Aorta (tissue), 5 donors: ENCODE data around the gene SCGN. TPM values are rescaled to one million over a fixed set of nuclear protein-coding genes. Genes with fewer than 3 reads are reported as not detected.

Source experiments
- ATAC-seq: fragments of 200-7000 bp; cut with Tn5 transposase; one replicate; pipeline ENCODE4 v1.9.1; 2022; ENCODE audit warnings: moderate library complexity; ENCODE audit not compliant: low FRiP score
- DNase-seq, 2 donors: peaks; one replicate each; pipeline ENCODE4 v3.0.0-alpha.2; 2020
- H3K27ac ChIP-seq, 2 donors: one replicate each; pipeline ENCODE4 v1.5.1; 2013; ENCODE audit warnings: low read length in 2 of 2, mild to moderate bottlenecking in 2 of 2, moderate library complexity in 2 of 2, control low read depth in 1 of 2, inconsistent platforms in 1 of 2, low read depth in 1 of 2
- H3K27me3 ChIP-seq, 2 donors: one replicate each; pipeline ENCODE4 v1.6.1; 2013; ENCODE audit warnings: control low read depth in 1 of 2, low read length in 1 of 2, mild to moderate bottlenecking in 1 of 2, moderate library complexity in 1 of 2; ENCODE audit not compliant: insufficient read depth in 2 of 2, control insufficient read depth in 1 of 2
- H3K36me3 ChIP-seq, 2 donors: one replicate each; pipeline ENCODE4 v1.6.1; 2013; ENCODE audit warnings: control low read depth in 1 of 2, low read length in 1 of 2, mild to moderate bottlenecking in 1 of 2; ENCODE audit not compliant: insufficient read depth in 2 of 2, control insufficient read depth in 1 of 2
- H3K4me1 ChIP-seq, 2 donors: one replicate each; pipeline ENCODE4 v1.6.1; 2013; ENCODE audit warnings: low read length in 2 of 2, control low read depth in 1 of 2, mild to moderate bottlenecking in 1 of 2, moderate library complexity in 1 of 2; ENCODE audit not compliant: insufficient read depth in 2 of 2, control insufficient read depth in 1 of 2
- H3K4me3 ChIP-seq, 2 donors: one replicate each; pipeline ENCODE4 v1.5.1; 2013; ENCODE audit warnings: low read length in 2 of 2, control low read depth in 1 of 2, mild to moderate bottlenecking in 1 of 2
- H3K9me3 ChIP-seq: one replicate; pipeline ENCODE4 v1.6.1; 2013; ENCODE audit warnings: mild to moderate bottlenecking, low read length; ENCODE audit not compliant: control insufficient read depth
- WGBS, 2 donors: extraction: QIAGEN DNeasy Blood & Tissue Kit; methylation state at CpG; one replicate each; pipeline ENCODE4 v1.1.7; 2013; 5-methylcytosine and 5-hydroxymethylcytosine counted together
- intact Hi-C, 2 donors: fragments of 100-400 bp; cut with DNase I; formaldehyde crosslinking; loops; one replicate each; pipeline versions ENCODE4 v1.14.2 to v1.15.0; 2022
- polyA plus RNA-seq, 2 donors: library from polyadenylated mRNA; stranded (reverse); fragments of 200-250 nt; gene quantifications; one replicate each; pipeline ENCODE4 v1.2.3, GENCODE V29; 2013
- total RNA-seq, 2 donors: library from RNA; stranded (reverse); fragmentation: NEBNext Ultra II Directional; extraction: Animal tissue kit (Norgen Biotek cat#: 25700); gene quantifications; one replicate each; pipeline ENCODE4 v1.2.1, GENCODE V29; 2021
- donor health status: healthy with polysubstance abuse.
- donor health status: Bipolar disorder and iron deficiency.
- donor health status: DM: no; HTN: no; CAD: no.
- donor health status: DM: no; HTN: no; CAD: no.
- donor health status: DM: yes; HTN: yes; CAD: no.

The SCGN gene
- total and polyA plus RNA-seq, 4 donors = 1.1 to 3.1 TPM; not detected in 2

GRCh38 chr6:25635886-25636317, 16.1 kb upstream of the SCGN start:
- Histone ChIP-seq H3K4me1 (no peaks in the 10 kb centered on the region), H3K36me3 (no peaks in the 10 kb centered on the region), H3K9me3 (peaks cover 4% of the 10 kb centered on the region), H3K27me3 (no peaks in the 10 kb centered on the region), H3K4me3 (no peak overlapping the region), H3K27ac (no peak overlapping the region)
- intact Hi-C loops = no loop called here
- DNase-seq (no peak), ATAC-seq (no peak)
- 96 to 97% methylated on average over 2 of the region's 2 CpGs for WGBS, 2 donors

GRCh38 chr6:25637211-25637610, 14.8 kb upstream of the SCGN start:
- 86 to 91% methylated on average over 1 of the region's 1 CpG for WGBS, 2 donors
- intact Hi-C loops = no loop called here
- Histone ChIP-seq H3K27ac (no peak overlapping the region), H3K4me3 (no peak overlapping the region), H3K27me3 (no peaks in the 10 kb centered on the region), H3K9me3 (peaks cover 4% of the 10 kb centered on the region), H3K36me3 (no peaks in the 10 kb centered on the region), H3K4me1 (no peaks in the 10 kb centered on the region)
- DNase-seq (no peak), ATAC-seq (no peak)

- H3K27ac ChIP-seq = no peak overlapping the region
- DNase-seq (no peak), ATAC-seq (no peak)
- no peaks in the 10 kb centered on the region for H3K36me3 ChIP-seq
- intact Hi-C loops = no loop called here
- H3K4me3 ChIP-seq = no peak overlapping the region
- no peaks in the 10 kb centered on the region for H3K4me1 ChIP-seq
- H3K27me3 ChIP-seq = no peaks in the 10 kb centered on the region
- peaks cover 4% of the 10 kb centered on the region for H3K9me3 ChIP-seq
- WGBS, 2 donors = 61 to 64% methylated on average over 4 of the region's 4 CpGs
These were observed 14.0 kb upstream of the SCGN start for GRCh38 chr6:25637960-25638434.

- H3K27me3 ChIP-seq = no peaks in the 10 kb centered on the region
- DNase-seq = no peak
- H3K27ac ChIP-seq = no peak overlapping the region
- H3K4me3 ChIP-seq = no peak overlapping the region
- WGBS, 2 donors = 87 to 91% methylated on average over 4 of the region's 4 CpGs
- no peaks in the 10 kb centered on the region for H3K4me1 ChIP-seq
- no peaks in the 10 kb centered on the region for H3K36me3 ChIP-seq
- intact Hi-C loops = no loop called here
- peaks cover 4% of the 10 kb centered on the region for H3K9me3 ChIP-seq
- ATAC-seq = no peak
These were observed 12.4 kb upstream of the SCGN start for GRCh38 chr6:25639653-25640052.

- H3K4me1 ChIP-seq = no peaks in the 10 kb centered on the region
- no peak overlapping the region for H3K27ac ChIP-seq
- WGBS, 2 donors = 90 to 92% methylated on average over 5 of the region's 5 CpGs
- H3K36me3 ChIP-seq = no peaks in the 10 kb centered on the region
- H3K4me3 ChIP-seq = no peak overlapping the region
- intact Hi-C loops = no loop called here
- ATAC-seq (no peak), DNase-seq (no peak)
- H3K9me3 ChIP-seq = peaks cover 4% of the 10 kb centered on the region
- H3K27me3 ChIP-seq = no peaks in the 10 kb centered on the region
These were observed 11.6 kb upstream of the SCGN start for GRCh38 chr6:25640446-25640845.

GRCh38 chr6:25640891-25641290, 11.1 kb upstream of the SCGN start:
- H3K27me3 ChIP-seq = no peaks in the 10 kb centered on the region
- H3K4me1 ChIP-seq = no peaks in the 10 kb centered on the region
- intact Hi-C loops = no loop called here
- H3K36me3 ChIP-seq = no peaks in the 10 kb centered on the region
- ATAC-seq (no peak), DNase-seq (no peak)
- 91 to 92% methylated on average over 4 of the region's 4 CpGs for WGBS, 2 donors
- H3K4me3 ChIP-seq = no peak overlapping the region
- no peak overlapping the region for H3K27ac ChIP-seq
- peaks cover 3% of the 10 kb centered on the region for H3K9me3 ChIP-seq

GRCh38 chr6:25641377-25641776, 10.6 kb upstream of the SCGN start:
- no peak for ATAC-seq
- no peaks in the 10 kb centered on the region for H3K36me3 ChIP-seq
- no peaks in the 10 kb centered on the region for H3K4me1 ChIP-seq
- DNase-seq = no peak
- no peak overlapping the region for H3K4me3 ChIP-seq
- no peaks in the 10 kb centered on the region for H3K27me3 ChIP-seq
- H3K9me3 ChIP-seq = peaks cover 2% of the 10 kb centered on the region
- intact Hi-C loops = no loop called here
- 83 to 87% methylated on average over 5 of the region's 5 CpGs for WGBS, 2 donors
- H3K27ac ChIP-seq = no peak overlapping the region

GRCh38 chr6:25641940-25642666, 9.9 kb upstream of the SCGN start:
- DNase-seq (no peak), ATAC-seq (no peak)
- no peak overlapping the region for H3K27ac ChIP-seq
- H3K27me3 ChIP-seq = no peaks in the 10 kb centered on the region
- peaks cover 2% of the 10 kb centered on the region for H3K9me3 ChIP-seq
- intact Hi-C loops = no loop called here
- no peak overlapping the region for H3K4me3 ChIP-seq
- no peaks in the 10 kb centered on the region for H3K4me1 ChIP-seq
- no peaks in the 10 kb centered on the region for H3K36me3 ChIP-seq
- 49 to 51% methylated on average over 3 of the region's 3 CpGs for WGBS, 2 donors

- H3K27ac ChIP-seq = no peak overlapping the region
- H3K4me1 ChIP-seq = no peaks in the 10 kb centered on the region
- peaks cover 1% of the 10 kb centered on the region for H3K9me3 ChIP-seq
- no peaks in the 10 kb centered on the region for H3K36me3 ChIP-seq
- intact Hi-C loops = no loop called here
- no peaks in the 10 kb centered on the region for H3K27me3 ChIP-seq
- no peak overlapping the region for H3K4me3 ChIP-seq
- 75 to 81% methylated on average over 3 of the region's 3 CpGs for WGBS, 2 donors
- DNase-seq (no peak), ATAC-seq (no peak)
These were observed 9.2 kb upstream of the SCGN start for GRCh38 chr6:25642667-25643328.
